Measurements from ENCODE around the gene CSF3. TPM values are rescaled to one million over a fixed set of nuclear protein-coding genes. Genes with fewer than 3 reads are reported as not detected.

CSF3 gene
- total RNA-seq, 4 donors from 2014 or later, result not detected

GRCh38 chr17:40065769-40066510 lies 50.7 kb downstream of the CSF3 start:
- no peaks in the 10 kb centered on the region for H3K9me3 ChIP-seq
- no peaks in the 10 kb centered on the region for H3K36me3 ChIP-seq
- H3K27me3 ChIP-seq, result no peaks in the 10 kb centered on the region
- peaks cover 10 to 76% (median 37%) of the 10 kb centered on the region in 4 donors for H3K4me1 ChIP-seq
- no peak for TF ChIP-seq POLR2A (IDR thresholded peaks at IDR 0.05)
- TF ChIP-seq CTCF (IDR thresholded peaks at IDR 0.05), result no peak
- peak overlapping the region in 2 of 4 donors; percentile 90 to 99 for H3K4me3 ChIP-seq
- no peak for DNase-seq
- H3K27ac ChIP-seq, result peak overlapping the region; percentile 52 to 99 (median 96)

Small RNAs within 50 kb of the gene (small RNA-seq; reads per million reads assigned to genes)
- 273 to 624 reads per million in 2 donors for gene SNORD124

Other genes with a start within 250 kb of the CSF3 start
- gene IKZF3, start 151.1 kb upstream of the CSF3 start, total RNA-seq, result 10 to 100 TPM in 1 of 4 donors, 1 to 10 TPM in 3; 5.4 to 45.4 (median 7.0) TPM
- not detected for gene ZPBP2, start 147.2 kb upstream of the CSF3 start, total RNA-seq
- 100 to 1,000 TPM in 3 of 4 donors, 10 to 100 TPM in 1; 91.6 to 277 (median 235) TPM for gene GSDMB, start 96.8 kb upstream of the CSF3 start, total RNA-seq
- 10 to 100 TPM; 33.0 to 97.4 (median 79.0) TPM for gene ORMDL3, start 87.8 kb upstream of the CSF3 start, total RNA-seq
- gene LRRC3C, start 87.7 kb upstream of the CSF3 start, total RNA-seq, result not detected
- 1 to 10 TPM in 2 of 4 donors, not detected in 2; 1.6 to 3.3 TPM for gene GSDMA, start 52.4 kb upstream of the CSF3 start, total RNA-seq
- 10 to 100 TPM; 65.2 to 87.9 (median 73.7) TPM for gene PSMD3, start 34.6 kb upstream of the CSF3 start, total RNA-seq
- gene MED24, start 39.0 kb downstream of the CSF3 start, total RNA-seq, result 100 to 1,000 TPM in 3 of 4 donors, 10 to 100 TPM in 1; 77.9 to 176 (median 146) TPM
- gene THRA, start 47.5 kb downstream of the CSF3 start, total RNA-seq, result 10 to 100 TPM; 43.4 to 80.5 (median 68.5) TPM
- gene NR1D1, start 85.1 kb downstream of the CSF3 start, total RNA-seq, result 10 to 100 TPM; 13.2 to 38.8 (median 18.9) TPM
- 100 to 1,000 TPM in 3 of 4 donors, 10 to 100 TPM in 1; 86.3 to 207 (median 117) TPM for gene MSL1, start 106.5 kb downstream of the CSF3 start, total RNA-seq
- 100 to 1,000 TPM in 1 of 4 donors, 10 to 100 TPM in 3; 54.6 to 138 (median 57.5) TPM for gene CASC3, start 125.1 kb downstream of the CSF3 start, total RNA-seq
- gene RAPGEFL1, start 162.0 kb downstream of the CSF3 start, total RNA-seq, result 100 to 1,000 TPM in 3 of 4 donors, 10 to 100 TPM in 1; 56.9 to 317 (median 207) TPM
- gene WIPF2, start 203.9 kb downstream of the CSF3 start, total RNA-seq, result 10 to 100 TPM; 20.6 to 34.3 (median 26.8) TPM